Activated T-cell treated with anti-CD3 and anti-CD28 coated beads, Interleukin-2, amount 50 U/mL, for 1 hour (primary cell): Measurements from ENCODE around the gene ESYT2.
"Not testable (repeated sequence)": the region's sequence is repeated elsewhere in the genome, so short reads cannot be mapped to it uniquely, and the experiment has no call there.

Source experiments
- DNase-seq: peaks from one replicate; pipeline ENCODE4 v3.0.0-alpha.2; 2020

ESYT2 gene

DNA sequence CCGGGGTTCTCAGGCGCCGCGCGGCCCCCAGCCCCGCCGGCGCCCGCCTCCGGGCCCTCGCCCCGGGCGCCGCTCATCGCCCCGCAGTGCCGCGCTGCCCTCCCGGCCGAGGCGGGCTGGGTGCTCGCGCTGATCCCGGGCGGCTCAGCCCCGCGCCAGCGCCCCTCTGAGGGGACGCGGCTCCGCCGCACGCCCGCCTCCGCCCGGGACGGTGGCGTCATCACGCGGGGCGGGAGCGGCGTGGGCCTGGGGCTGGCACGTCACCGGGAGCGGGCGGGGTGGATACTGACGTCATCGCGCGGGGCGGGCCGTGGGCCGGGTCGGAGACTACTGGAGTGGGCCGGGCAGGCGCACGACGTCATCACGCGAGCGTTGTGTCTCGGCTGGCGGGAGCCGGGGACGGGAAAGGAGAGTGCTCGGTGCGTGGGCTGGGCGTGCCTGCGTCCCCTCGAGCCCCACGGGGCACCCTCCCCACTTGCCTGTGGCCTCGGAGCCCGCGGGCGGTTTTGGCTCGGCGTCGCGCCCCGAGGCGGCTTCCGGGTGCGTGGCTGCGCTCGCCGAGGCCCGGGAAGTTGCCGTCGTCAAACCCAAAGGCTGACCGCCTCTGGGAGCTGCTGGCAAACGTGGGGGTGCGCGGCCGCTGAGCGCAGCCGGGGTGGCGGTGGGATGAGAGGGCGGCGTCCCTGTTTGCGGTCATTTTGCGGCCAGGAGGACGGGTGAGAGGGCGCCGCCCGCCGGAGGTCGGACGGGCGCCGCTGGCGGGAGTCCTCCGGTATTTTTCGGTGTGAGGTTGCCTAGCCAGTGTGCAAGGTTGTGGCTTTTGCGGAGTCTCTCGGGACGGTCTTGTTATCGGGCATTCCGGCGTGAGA is at the start of gene ESYT2:
Gene ESYT2 (minus strand): TSS at position 168 of the 869 bp plus-strand sequence. CDS start 91 bp downstream, at position 77.
- peak; percentile 100 for DNase-seq

DNA sequence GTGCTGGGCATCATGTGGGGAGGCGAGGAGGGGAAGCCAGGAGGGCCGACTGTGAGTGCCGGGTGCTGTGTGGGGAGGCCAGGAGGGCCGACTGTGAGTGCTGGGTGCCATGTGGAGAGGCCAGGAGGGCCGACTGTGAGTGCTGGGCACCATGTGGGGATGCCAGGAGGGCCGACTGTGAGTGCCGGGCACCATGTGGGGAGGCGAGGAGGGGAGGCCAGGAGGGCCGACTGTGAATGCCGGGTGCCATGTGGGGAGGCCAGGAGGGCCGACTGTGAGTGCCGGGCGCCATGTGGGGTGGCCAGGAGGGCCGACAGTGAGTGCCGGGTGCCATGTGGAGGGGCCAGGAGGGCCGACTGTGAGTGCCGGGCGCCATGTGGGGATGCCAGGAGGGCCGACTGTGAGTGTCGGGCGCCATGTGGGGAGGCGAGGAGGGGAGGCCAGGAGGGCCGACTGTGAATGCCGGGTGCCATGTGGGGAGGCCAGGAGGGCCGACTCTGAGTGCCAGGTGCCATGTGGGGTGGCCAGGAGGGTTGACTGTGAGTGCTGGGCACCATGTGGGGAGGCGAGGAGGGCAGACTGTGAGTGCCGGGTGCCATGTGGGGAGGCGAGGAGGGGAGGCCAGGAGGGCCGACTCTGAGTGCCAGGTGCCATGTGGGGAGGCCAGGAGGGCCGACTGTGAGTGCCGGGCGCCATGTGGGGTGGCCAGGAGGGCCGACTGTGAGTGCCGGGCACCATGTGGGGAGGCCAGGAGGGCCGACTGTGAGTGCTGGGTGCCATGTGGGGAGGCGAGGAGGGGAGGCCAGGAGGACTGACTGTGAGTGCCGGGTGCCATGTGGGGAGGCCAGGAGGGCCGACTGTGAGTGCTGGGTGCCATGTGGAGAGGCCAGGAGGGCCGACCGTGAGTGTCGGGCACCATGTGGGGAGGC is 49.1 kb upstream of the ESYT2 start:
- not testable (repeated sequence) for DNase-seq

DNA sequence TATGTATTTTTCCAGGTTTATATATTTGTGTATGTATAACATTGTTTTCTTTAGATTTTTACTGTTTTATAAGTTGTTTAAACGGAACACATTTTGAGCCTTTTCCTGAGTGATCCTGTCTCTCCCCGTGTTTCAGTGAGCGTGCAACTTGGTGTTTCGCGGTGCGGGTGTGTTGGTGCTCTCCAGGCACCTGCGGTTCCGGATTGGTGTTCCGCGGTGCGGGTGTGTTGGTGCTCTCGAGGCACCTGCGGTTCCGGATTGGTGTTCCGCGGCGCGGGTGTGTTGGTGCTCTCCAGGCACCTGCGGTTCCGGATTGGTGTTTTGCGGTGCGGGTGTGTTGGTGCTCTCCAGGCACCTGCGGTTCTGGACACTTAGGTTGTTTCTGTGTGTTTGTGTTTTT is 47.7 kb upstream of the ESYT2 start:
- no peak for DNase-seq

GRCh38 chr7:158869876-158870275 is 40.6 kb upstream of the ESYT2 start:
- DNase-seq, result no peak

DNA sequence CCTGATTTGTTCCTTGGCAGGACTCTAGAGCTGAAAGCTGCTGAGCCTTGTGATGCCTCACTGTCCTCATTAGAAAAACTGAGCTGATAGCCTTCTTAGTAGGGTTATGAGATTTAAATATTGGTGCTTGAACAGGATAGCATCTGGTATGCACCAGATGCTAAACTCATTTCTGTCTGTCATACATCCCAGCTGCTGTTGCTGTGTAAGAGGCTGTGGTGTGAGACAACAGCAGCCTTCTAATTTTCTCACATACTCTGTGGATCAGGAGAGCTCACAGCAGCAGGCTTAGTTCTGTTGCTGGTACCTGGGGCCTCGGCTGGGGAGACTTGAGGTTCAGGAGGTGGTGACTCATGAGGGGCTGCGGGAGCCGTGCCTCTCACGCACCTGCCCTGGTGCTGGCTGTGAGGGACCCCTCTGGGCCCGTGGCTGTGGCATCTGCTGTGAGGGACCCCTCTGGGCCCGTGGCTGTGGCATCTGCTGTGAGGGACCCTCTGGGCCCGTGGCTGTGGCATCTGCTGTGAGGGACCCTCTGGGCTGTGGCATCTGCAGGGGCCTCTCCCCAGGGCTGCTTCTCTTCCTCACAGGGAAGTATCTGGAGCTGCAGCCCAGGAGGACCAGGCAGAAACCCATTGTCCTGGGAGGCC is 39.6 kb upstream of the ESYT2 start:
- DNase-seq, result no peak

DNA sequence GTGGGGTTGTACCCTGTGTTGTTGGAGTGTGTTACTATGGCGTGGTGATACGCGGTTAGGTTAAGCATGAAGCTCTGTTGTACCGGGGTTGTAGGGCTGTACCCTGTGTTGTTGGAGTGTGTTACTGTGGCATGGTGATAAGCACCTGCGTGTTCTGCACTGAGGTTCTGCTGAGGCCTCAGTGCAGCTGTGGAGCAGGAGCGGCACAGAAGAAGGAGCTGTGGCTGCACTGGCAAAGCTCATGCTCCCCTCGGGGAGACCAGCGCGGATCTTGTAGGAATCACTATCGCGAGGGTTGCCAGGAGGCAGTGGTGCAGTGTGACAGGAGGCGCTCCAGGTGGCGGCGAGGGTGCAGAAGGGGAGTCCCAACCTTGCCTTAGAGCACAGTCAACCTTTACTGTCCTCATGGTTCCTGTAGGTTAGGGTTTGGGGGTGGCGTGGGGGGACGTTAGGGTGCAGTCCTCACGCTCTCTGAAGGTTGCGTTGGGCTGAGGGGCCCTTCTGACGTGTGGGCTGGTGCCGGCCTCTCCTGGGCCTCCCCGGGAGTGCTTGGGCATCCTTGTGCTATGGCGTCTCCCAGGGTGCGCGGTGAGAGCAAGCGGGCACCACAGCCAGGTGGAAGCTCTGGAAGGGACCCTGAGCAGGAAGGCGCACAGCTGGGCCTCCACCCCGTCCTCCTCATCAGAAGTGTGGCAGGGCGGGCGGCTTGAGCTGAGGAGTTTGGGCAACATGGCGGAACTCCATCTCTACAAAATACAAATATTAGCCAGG is 38.1 kb upstream of the ESYT2 start:
- no peak for DNase-seq

GRCh38 chr7:158865977-158866376 is 36.7 kb upstream of the ESYT2 start:
- DNase-seq, result no peak

DNA sequence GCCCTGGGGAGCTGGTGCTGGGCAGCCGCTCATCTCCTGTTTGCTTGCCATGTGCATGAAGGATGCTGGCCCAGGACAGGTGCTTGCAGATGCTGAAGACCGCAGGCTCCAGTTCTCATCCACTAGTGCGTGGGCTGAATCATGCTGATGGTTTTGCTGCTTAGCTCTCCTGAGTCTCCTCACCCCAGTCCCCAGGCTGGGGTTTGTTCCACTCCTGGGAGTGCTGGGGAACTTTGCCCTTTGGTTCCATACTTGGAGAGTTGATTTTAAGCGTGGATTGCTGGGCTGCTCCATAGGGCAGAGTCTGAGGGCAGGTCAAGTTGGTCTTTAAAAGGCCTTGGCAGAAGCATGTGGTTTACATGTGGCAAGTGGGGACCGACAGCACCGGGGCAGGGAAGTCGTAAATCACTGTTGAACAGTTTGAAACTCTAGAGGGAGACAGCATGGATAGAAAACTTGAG is 36.2 kb upstream of the ESYT2 start:
- DNase-seq, result no peak

GRCh38 chr7:158864833-158865232 is 35.5 kb upstream of the ESYT2 start:
- DNase-seq, result no peak

GRCh38 chr7:158864507-158864820 is 35.2 kb upstream of the ESYT2 start:
- DNase-seq, result no peak

GRCh38 chr7:158863611-158864506 is 34.5 kb upstream of the ESYT2 start:
- DNase-seq, result peak; percentile 24

GRCh38 chr7:158862985-158863610 is 33.8 kb upstream of the ESYT2 start:
- not testable (repeated sequence) for DNase-seq

DNA sequence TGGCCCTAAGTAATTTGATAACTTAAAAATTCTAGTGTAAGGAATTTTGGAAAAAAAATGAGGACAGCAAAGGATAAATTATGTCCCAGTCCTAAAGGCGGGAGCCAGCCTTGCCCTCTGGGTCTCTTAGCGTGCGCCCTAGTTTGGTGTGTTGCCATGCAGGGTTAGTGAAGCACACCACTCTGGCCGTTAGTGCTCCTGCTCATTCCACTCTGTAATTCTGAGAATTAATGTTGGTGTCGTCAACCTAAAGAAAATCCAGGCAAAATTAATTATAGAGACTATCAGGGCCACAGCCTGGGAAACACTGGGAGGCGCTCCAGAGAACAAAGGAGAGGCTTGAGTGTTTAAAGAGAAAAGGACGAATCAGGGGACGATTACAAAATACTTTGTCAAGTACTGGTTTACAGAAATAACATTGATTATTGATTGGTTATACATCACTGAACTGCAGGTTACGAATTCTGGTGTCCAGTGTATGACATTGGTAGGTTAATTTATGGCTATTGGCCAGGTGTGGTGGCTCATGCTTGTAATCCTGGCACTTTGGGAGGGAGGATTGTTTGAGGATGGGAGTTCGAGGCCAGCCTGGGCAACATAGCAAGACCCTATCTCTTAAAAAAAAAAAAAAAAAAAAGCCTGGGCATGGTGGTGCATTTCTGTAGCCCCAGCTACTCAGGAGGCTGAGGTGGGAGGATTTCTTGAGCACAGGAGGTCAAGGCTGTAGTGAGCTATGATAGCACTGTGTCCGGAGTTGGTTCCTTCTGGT is 32.8 kb upstream of the ESYT2 start:
- DNase-seq, result no peak

DNA sequence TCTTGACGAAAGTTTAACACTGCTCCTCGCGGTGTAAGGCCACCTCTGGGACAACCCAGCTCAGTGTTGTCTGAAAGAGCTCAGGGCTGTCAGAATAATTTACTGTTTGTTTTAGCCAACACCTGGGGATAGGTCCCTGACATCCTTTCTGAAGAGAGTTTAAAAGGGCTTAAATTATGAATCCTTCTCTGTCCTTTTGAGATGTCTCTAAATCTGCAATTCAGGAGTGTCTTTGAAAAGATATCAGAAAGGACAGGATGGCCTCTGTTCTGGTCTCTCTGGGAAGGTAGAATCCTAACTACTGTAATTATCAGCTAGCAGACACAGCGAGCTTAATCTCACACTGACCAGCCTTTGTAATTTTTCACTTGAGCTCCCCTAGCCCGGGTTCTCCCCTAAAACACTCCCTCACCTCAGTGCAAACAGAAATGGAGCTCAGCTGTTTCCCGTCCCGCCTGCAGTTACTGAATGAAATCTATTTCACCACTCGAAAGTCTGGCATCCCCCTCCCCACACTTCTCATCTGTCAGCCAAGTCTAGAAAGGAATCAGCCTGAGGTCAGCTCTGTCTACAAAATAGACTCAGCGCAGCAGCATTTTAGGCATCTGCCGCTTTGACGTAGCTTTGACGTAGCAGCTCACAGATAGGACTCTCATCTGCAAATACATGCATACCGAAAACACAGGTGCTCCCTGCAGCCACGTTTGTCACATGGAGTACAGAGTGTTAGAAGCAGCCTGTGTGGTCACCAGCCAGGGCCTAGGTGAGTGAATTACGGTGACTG is 31.9 kb upstream of the ESYT2 start:
- DNase-seq, result no peak

GRCh38 chr7:158860394-158860793 is 31.1 kb upstream of the ESYT2 start:
- no peak for DNase-seq

DNA sequence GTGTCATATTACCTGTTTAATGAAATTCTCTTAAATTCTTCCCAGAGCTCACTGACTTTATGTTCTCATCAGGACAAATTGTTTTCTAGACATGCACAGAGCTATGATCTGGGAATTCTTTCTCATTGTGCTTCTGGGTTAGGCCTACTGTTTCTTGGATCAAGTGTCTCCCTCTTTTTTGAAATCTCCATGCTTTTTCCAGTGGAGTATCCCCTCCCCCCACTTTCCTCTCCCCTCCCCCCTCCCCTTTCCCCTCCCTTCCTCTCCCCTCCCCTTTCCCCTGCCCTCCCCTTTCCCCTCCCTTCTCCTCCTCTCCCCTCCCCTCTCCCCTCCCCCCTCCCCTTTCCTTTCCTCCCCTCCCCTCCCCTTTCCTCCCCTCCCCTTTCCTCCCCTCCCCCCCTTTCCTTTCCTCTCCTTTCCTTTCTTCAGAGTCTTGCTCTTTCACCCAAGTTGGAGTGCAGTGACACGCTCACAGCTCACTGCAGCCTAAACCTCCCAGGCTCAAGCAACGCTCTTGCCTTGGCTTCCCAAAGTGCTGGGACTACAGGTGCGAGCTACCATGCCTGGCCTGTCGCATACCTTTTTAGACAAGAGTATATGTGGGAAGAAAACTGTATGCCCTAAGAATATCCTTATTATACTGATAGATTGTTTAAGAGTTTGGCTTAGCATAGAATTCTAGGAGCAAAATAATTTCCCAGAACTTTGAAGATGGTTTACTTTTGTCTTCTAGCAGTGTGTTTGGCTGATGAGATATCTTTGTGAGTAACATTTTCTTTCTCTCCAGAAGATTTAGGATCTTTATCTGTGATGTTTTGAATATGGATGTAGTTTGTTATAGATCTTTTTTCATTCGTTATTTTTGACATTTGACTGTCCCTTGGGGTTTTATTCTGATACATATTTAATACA is 29.5 kb upstream of the ESYT2 start:
- no peak for DNase-seq

- DNase-seq, result no peak
These were observed 27.8 kb upstream of the ESYT2 start for GRCh38 chr7:158856883-158857668.
